GM12892 (cell line): ENCODE data around the gene NDRG4.

ENCODE experiments used
- POLR2A ChIP-seq: IDR thresholded peaks from 2 replicates; pipeline ENCODE4 v1.6.1; 2011; ENCODE audit warnings: low read depth, low read length, control low read depth
- POLR2AphosphoS5 ChIP-seq: IDR thresholded peaks from 2 replicates; pipeline ENCODE4 v1.6.1; 2011; ENCODE audit warnings: low read depth, low read length, control low read depth
- TAF1 ChIP-seq: IDR thresholded peaks from 2 replicates; pipeline ENCODE4 v1.6.1; 2011; ENCODE audit warnings: low read depth, mild to moderate bottlenecking, control low read depth, low read length, borderline replicate concordance

GRCh38 chr16:58556678-58557077, 56.7 kb downstream of the NDRG4 start:
- TF ChIP-seq TAF1 (no peak), POLR2AphosphoS5 (no peak), POLR2A (no peak)
